ENCODE data around the gene SLC11A1. TPM values are rescaled to one million over a fixed set of nuclear protein-coding genes. Genes with fewer than 3 reads are reported as not detected.
A peak's percentile ranks its signal among the peaks of the same experiment; 100 is the strongest.

SLC11A1 gene, protein sequence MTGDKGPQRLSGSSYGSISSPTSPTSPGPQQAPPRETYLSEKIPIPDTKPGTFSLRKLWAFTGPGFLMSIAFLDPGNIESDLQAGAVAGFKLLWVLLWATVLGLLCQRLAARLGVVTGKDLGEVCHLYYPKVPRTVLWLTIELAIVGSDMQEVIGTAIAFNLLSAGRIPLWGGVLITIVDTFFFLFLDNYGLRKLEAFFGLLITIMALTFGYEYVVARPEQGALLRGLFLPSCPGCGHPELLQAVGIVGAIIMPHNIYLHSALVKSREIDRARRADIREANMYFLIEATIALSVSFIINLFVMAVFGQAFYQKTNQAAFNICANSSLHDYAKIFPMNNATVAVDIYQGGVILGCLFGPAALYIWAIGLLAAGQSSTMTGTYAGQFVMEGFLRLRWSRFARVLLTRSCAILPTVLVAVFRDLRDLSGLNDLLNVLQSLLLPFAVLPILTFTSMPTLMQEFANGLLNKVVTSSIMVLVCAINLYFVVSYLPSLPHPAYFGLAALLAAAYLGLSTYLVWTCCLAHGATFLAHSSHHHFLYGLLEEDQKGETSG
- 302 TPM for total RNA-seq
- long read RNA-seq, transcript SLC11A1-201 (15 exons, 3,852 nt), result major isoform, 87 of 190 reads
- long read RNA-seq, partial matches to known transcripts, result 36 of 190 reads
- long read RNA-seq, other reads (novel, unspliced or antisense), result 66 of 190 reads

DNA sequence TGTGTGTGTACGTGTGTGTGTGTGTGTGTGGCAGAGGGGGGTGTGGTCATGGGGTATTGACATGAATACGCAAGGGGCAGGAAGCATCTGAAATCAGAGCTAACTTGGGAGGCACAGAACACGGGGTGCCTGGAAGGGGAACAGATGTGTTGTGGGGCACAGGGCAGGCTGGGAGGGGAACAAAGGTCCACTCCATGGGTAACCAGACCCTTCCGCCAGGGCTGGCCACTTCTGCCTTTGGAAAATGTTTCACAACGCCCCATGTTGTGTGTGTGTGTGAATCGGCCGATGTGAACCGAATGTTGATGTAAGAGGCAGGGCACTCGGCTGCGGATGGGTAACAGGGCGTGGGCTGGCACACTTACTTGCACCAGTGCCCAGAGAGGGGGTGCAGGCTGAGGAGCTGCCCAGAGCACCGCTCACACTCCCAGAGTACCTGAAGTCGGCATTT lies at the start of gene SLC11A1:
Gene SLC11A1, plus strand, starts transcription at position 358 of the 451 bp plus-strand sequence. CDS start 96 bp downstream, outside the sequence.
- ATAC-seq (peak; percentile 91), DNase-seq (peak; percentile 90)
- H3K9me3 ChIP-seq, result no peaks in the 10 kb centered on the region
- H3K36me3 ChIP-seq, result no peaks in the 10 kb centered on the region
- no peaks in the 10 kb centered on the region for H3K27me3 ChIP-seq
- TF ChIP-seq, protein P1, sequence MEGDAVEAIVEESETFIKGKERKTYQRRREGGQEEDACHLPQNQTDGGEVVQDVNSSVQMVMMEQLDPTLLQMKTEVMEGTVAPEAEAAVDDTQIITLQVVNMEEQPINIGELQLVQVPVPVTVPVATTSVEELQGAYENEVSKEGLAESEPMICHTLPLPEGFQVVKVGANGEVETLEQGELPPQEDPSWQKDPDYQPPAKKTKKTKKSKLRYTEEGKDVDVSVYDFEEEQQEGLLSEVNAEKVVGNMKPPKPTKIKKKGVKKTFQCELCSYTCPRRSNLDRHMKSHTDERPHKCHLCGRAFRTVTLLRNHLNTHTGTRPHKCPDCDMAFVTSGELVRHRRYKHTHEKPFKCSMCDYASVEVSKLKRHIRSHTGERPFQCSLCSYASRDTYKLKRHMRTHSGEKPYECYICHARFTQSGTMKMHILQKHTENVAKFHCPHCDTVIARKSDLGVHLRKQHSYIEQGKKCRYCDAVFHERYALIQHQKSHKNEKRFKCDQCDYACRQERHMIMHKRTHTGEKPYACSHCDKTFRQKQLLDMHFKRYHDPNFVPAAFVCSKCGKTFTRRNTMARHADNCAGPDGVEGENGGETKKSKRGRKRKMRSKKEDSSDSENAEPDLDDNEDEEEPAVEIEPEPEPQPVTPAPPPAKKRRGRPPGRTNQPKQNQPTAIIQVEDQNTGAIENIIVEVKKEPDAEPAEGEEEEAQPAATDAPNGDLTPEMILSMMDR (IDR thresholded peaks at IDR 0.05), result no peak
- intact Hi-C loops (cut with DNase I), result no loop called here
- no peaks in the 10 kb centered on the region for H3K4me1 ChIP-seq
- peak within 1 kb of the TSS; percentile 79 for H3K27ac ChIP-seq
- H3K4me3 ChIP-seq, result peak within 1 kb of the TSS; percentile 40

DNA sequence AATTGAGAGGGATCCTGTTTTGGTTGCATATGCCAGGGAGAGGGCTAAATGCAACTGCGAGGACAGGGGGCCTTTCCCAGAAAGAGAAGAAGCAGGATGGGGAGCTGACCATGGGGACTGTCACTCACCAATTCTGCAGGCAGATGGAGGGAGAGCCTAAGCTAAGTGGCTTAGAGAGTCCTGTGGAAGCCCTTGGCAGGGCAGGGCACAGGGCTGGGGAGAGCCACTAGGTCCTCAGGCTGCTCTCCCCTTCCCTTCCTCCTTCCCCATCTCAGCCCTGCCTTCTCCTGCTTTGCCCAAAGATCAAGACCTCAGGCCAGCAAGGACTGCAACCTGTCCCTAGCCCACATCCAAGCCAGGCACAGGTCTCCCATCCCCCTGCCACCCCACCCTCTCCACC lies 49.8 kb upstream of the SLC11A1 start:
- Histone ChIP-seq H3K4me1 (peaks cover 29% of the 10 kb centered on the region), H3K36me3 (no peaks in the 10 kb centered on the region), H3K4me3 (no peak overlapping the region), H3K27me3 (no peaks in the 10 kb centered on the region), H3K9me3 (no peaks in the 10 kb centered on the region), H3K27ac (no peak overlapping the region)
- ATAC-seq (no peak), DNase-seq (no peak)
- intact Hi-C loops (cut with DNase I), result no loop called here
- TF ChIP-seq, protein P1 (IDR thresholded peaks at IDR 0.05), result no peak

DNA sequence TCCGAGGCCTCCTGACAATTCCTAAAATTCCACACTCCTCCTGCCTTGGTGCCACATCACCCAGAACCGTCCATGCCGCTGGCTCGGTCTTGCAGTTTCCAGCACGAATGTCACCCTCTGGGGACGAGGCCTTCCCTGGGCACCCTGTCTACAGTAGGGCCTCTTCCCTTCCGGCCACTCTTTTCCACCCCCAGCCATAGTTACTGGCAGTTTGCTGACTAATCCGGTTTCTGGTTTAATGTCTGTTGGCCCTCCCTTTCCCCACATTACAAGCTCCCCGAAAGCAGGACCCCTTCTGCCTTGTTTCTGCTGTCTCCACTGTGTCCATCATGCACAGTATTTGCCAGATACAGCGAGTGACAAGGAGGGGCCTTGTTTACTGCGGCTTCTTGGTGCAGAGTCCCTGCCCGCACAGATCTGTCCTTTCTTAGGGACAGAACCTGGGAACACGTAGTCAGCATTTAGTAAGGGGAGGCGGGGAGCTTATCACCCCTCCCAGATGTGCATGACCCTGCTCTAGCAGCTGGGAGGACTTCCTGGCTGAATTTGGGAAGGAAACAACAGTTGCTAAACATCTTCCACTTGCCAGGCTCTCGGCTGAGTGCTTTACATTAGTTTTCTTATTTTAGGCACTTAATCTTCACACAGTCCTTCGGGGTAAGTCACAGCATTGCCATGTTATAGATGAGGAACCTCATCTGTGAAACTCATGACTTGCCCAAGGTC lies 49.0 kb upstream of the SLC11A1 start:
- Histone ChIP-seq H3K27me3 (no peaks in the 10 kb centered on the region), H3K9me3 (no peaks in the 10 kb centered on the region), H3K27ac (peak overlapping the region; percentile 36), H3K4me3 (no peak overlapping the region), H3K4me1 (peaks cover 22% of the 10 kb centered on the region), H3K36me3 (no peaks in the 10 kb centered on the region)
- ATAC-seq (peak; percentile 43), DNase-seq (no peak)
- intact Hi-C loops (cut with DNase I), result no loop called here
- TF ChIP-seq, protein P1 (IDR thresholded peaks at IDR 0.05), result no peak

DNA sequence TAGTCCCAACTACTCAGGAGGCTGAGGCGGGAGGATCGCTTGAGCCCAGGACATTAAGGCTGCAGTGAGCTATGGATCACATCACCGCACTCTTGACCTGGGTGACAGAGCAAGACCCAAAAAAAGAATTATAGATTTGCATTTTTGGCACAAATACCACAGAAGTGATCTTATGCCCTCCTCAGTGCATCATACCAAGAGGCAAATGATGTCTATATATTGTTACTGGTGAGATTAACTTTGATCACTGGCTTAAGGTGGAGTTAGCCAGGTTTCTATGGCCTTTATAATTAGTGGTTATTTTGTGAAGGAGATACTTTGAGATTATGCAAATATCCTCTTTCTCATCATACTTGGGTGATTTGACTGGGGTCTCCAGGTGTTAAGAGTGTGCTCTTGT lies 47.5 kb upstream of the SLC11A1 start:
- no peak for ATAC-seq
- intact Hi-C loops (cut with DNase I), result no loop called here

DNA sequence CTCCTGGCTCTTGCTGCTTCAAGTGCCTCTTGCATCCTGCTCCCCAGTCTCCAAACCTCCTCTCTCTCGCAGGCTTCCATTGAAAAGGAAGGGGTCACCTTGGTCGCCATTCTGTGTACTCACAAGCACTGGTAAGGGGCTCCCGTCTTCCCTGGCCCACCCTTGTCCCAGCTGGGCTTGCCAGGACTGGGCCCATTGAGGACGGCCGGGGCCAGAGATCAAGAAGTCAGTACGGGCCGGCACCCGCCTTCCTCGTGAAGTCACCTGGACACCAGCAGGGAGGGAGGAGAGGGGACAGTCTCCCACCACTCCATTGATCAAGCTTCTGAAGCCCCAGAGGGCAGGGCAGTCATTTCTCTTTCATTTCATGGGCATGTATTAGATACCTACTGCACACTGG lies 41.4 kb upstream of the SLC11A1 start:
- peaks cover 7% of the 10 kb centered on the region for H3K36me3 ChIP-seq

More for the DNA sequence above, 47.5 kb upstream of the SLC11A1 start:
- Histone ChIP-seq H3K27ac (no peak overlapping the region), H3K36me3 (no peaks in the 10 kb centered on the region), H3K9me3 (no peaks in the 10 kb centered on the region), H3K27me3 (no peaks in the 10 kb centered on the region), H3K4me3 (no peak overlapping the region), H3K4me1 (peaks cover 15% of the 10 kb centered on the region)
- DNase-seq, result no peak
- TF ChIP-seq, protein P1 (IDR thresholded peaks at IDR 0.05), result no peak

More for the DNA sequence above, 41.4 kb upstream of the SLC11A1 start:
- Histone ChIP-seq H3K9me3 (no peaks in the 10 kb centered on the region), H3K27me3 (no peaks in the 10 kb centered on the region), H3K4me1 (no peaks in the 10 kb centered on the region), H3K27ac (no peak overlapping the region), H3K4me3 (no peak overlapping the region)
- intact Hi-C loops (cut with DNase I), result no loop called here
- ATAC-seq, result no peak
- TF ChIP-seq, protein P1 (IDR thresholded peaks at IDR 0.05), result no peak
- DNase-seq, result no peak
